CD4-positive, alpha-beta T cell (primary cell): Measurements from ENCODE around the gene FARSB. TPM values are rescaled to one million over a fixed set of nuclear protein-coding genes. Genes with fewer than 3 reads are reported as not detected.

Experiments used
- ATAC-seq: fragments of 200-7000 bp; cut with Tn5 transposase; one replicate; pipeline ENCODE4 v1.10.0; 2022; ENCODE audit warnings: mild to moderate bottlenecking; ENCODE audit not compliant: poor library complexity
- CTCF ChIA-PET: fragments of 350-600 bp; sonication (Branson Sonifier 250); formaldehyde crosslinking; loops from one replicate; lab custom pipeline; 2021; ENCODE audit warnings: antibody characterized with exemption, inconsistent platforms; lab: Charles Lee
- POLR2A ChIA-PET: fragments of 350-600 bp; sonication (Branson Sonifier 250); formaldehyde crosslinking; loops from one replicate; lab custom pipeline; 2021; ENCODE audit warnings: antibody characterized with exemption, inconsistent platforms; lab: Charles Lee
- DNase-seq, 14 experiments: peaks; one replicate each; pipeline ENCODE4 v3.0.0-alpha.2; 2013 to 2020; ENCODE audit warnings: mixed read lengths in 2 of 14
- H3K27ac ChIP-seq, 2 donors: one replicate each; pipeline versions ENCODE4 v1.5.1 to v1.7.0; 2013; ENCODE audit warnings: low read length in 2 of 2, low read depth in 1 of 2, mild to moderate bottlenecking in 1 of 2
- H3K27me3 ChIP-seq, 2 experiments: 1 replicate in 1 of 2; 2 replicates in 1 of 2; pipeline versions ENCODE4 v1.6.1 to v1.7.0; 2013; ENCODE audit warnings: low read length in 2 of 2, control low read depth in 1 of 2, mild to moderate bottlenecking in 1 of 2, moderate library complexity in 1 of 2; ENCODE audit not compliant: insufficient read depth in 2 of 2, control insufficient read depth in 1 of 2
- H3K36me3 ChIP-seq: one replicate; pipeline ENCODE4 v1.6.1; 2013; ENCODE audit warnings: low read length, control low read depth; ENCODE audit not compliant: insufficient read depth
- H3K4me1 ChIP-seq: one replicate; pipeline ENCODE4 v1.6.1; 2013; ENCODE audit warnings: low read length, control low read depth; ENCODE audit not compliant: insufficient read depth
- H3K4me3 ChIP-seq: one replicate; pipeline ENCODE4 v1.5.1; 2013; ENCODE audit warnings: mild to moderate bottlenecking, low read length, moderate library complexity
- H3K9me3 ChIP-seq, 2 experiments: 1 replicate in 1 of 2; 2 replicates in 1 of 2; pipeline versions ENCODE4 v1.6.1 to v1.7.0; 2013; ENCODE audit warnings: low read length in 2 of 2, mild to moderate bottlenecking in 2 of 2, control low read depth in 1 of 2, moderate library complexity in 1 of 2; ENCODE audit not compliant: control insufficient read depth in 1 of 2, insufficient read depth in 1 of 2
- H3K27ac Mint-ChIP-seq: one replicate; pipeline ENCODE4 v1.8.0; 2020; ENCODE audit warnings: mixed read lengths
- H3K27me3 Mint-ChIP-seq: one replicate; pipeline ENCODE4 v1.8.0; 2021; ENCODE audit warnings: mixed read lengths
- H3K36me3 Mint-ChIP-seq: one replicate; pipeline ENCODE4 v1.8.0; 2021; ENCODE audit warnings: low read depth, mixed read lengths
- H3K4me1 Mint-ChIP-seq: one replicate; pipeline ENCODE4 v1.8.0; 2021; ENCODE audit warnings: low read depth, mixed read lengths
- H3K4me3 Mint-ChIP-seq: one replicate; pipeline ENCODE4 v1.8.0; 2020; ENCODE audit warnings: mild to moderate bottlenecking, mixed read lengths
- H3K9me3 Mint-ChIP-seq: one replicate; pipeline ENCODE4 v1.8.0; 2020; ENCODE audit warnings: mixed read lengths
- intact Hi-C, 2 experiments: fragments of 100-400 bp; cut with DNase I in 1 of 2; cut with micrococcal nuclease in 1 of 2; formaldehyde crosslinking; loops; one replicate each; pipeline versions ENCODE4 v1.15.1 to v1.9.0; 2023 to 2025; cut with DNase I, micrococcal nuclease
- total RNA-seq, 174 experiments: library from RNA in 2 of 174; stranded (reverse) in 2 of 174; gene quantifications; one replicate each; pipeline ENCODE4 v1.2.3 and lab custom pipeline; 2021 to 2026
- TF ChIP-seq, protein P1 (sequence below): fragments of 200-600 bp; IDR thresholded peaks from one replicate; pipeline ENCODE4 v1.8.0; 2022; ENCODE audit warnings: antibody characterized with exemption, mild to moderate bottlenecking

FARSB gene
- total RNA-seq, 2 experiments from 2014 or later, result 7.8 to 8.7 TPM

DNA sequence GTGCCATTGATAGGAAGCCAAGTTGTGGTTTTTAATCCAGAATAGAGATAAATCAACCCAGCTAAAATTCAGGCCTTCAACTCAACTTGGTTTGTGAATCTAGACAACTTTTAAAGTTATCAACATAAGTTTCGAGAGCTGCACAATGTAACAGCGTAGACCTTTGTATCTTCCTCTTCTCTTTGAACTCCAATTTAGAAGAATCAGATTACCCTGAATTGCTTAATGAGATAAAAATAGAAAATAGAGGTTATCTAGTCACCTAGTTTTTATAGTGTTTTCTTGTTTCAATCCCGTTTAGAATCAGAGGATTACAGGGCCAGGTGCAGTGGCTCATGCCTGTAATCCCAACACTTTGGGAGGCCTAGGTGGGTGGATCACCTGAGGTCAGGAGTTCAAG is 27.9 kb upstream of the FARSB start:
- intact Hi-C loops, result no loop called here
- TF ChIP-seq, protein P1, sequence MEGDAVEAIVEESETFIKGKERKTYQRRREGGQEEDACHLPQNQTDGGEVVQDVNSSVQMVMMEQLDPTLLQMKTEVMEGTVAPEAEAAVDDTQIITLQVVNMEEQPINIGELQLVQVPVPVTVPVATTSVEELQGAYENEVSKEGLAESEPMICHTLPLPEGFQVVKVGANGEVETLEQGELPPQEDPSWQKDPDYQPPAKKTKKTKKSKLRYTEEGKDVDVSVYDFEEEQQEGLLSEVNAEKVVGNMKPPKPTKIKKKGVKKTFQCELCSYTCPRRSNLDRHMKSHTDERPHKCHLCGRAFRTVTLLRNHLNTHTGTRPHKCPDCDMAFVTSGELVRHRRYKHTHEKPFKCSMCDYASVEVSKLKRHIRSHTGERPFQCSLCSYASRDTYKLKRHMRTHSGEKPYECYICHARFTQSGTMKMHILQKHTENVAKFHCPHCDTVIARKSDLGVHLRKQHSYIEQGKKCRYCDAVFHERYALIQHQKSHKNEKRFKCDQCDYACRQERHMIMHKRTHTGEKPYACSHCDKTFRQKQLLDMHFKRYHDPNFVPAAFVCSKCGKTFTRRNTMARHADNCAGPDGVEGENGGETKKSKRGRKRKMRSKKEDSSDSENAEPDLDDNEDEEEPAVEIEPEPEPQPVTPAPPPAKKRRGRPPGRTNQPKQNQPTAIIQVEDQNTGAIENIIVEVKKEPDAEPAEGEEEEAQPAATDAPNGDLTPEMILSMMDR, result no peak
- CTCF ChIA-PET, result no interaction called here
- no peaks in the 10 kb centered on the region for H3K9me3 ChIP-seq
- peaks cover 8% of the 10 kb centered on the region for H3K4me1 ChIP-seq
- Mint-ChIP-seq H3K9me3 (no peaks in the 10 kb centered on the region), H3K36me3 (no peaks in the 10 kb centered on the region), H3K4me3 (no peak overlapping the region), H3K27ac (no peak overlapping the region), H3K27me3 (peaks cover 49% of the 10 kb centered on the region), H3K4me1 (peaks cover 6% of the 10 kb centered on the region)
- no peaks in the 10 kb centered on the region for H3K36me3 ChIP-seq
- no peak for ATAC-seq
- no peak for DNase-seq
- H3K27me3 ChIP-seq, result peaks cover 0 to 4% of the 10 kb centered on the region in 2 experiments
- H3K27ac ChIP-seq, result no peak overlapping the region
- POLR2A ChIA-PET, result no interaction called here
- H3K4me3 ChIP-seq, result no peak overlapping the region

DNA sequence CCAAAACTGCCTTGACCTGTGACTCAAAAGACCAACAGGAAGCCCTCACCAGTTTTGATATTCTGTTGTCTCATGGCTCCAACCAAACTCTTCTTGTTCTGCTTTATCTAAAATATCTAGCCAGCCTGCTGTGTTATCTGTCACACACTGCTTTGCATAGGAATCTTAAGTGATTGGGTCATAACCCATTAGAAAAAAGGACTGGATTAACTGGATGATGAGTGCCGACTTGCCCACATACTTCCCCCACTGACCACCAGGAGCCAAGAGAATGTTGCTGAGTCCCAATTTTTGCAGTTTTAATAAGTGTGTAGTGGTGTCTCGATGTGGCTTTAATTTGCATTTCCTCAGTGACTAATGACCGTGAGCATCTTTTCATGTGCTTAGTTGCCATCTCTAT is 22.1 kb upstream of the FARSB start:
- intact Hi-C loops, result no loop called here
- Histone ChIP-seq H3K4me1 (no peaks in the 10 kb centered on the region), H3K36me3 (no peaks in the 10 kb centered on the region), H3K27ac (no peak overlapping the region), H3K4me3 (no peak overlapping the region), H3K27me3 (peaks cover 5 to 15% of the 10 kb centered on the region in 2 experiments), H3K9me3 (no peaks in the 10 kb centered on the region)
- TF ChIP-seq, protein P1, result no peak
- ATAC-seq (no peak), DNase-seq (no peak)
- H3K27me3 Mint-ChIP-seq, result peaks cover 67% of the 10 kb centered on the region
- H3K4me1 Mint-ChIP-seq, result no peaks in the 10 kb centered on the region
- H3K27ac Mint-ChIP-seq, result no peak overlapping the region
- no peaks in the 10 kb centered on the region for H3K36me3 Mint-ChIP-seq
- H3K4me3 Mint-ChIP-seq, result no peak overlapping the region
- no peaks in the 10 kb centered on the region for H3K9me3 Mint-ChIP-seq
- CTCF ChIA-PET, result no interaction called here
- POLR2A ChIA-PET, result no interaction called here

DNA sequence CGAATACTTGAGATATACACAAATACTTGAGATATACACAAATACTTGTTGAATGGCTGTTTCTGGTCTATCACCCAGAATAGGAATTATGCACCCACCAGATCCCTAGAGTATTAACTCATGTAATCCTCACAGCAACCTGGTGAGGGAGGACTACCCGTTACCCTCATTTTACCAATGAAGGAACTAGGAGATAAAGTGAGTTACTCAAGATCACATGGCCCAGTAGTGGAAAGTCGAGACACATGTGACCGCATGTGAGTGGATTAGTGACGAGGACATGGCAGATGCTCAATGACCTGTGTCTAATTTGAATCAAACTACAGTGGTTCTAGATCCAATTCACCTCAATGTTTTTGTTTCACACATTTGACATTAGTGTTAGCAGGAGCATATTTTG is 18.0 kb upstream of the FARSB start:
- POLR2A ChIA-PET, result no interaction called here
- Mint-ChIP-seq H3K9me3 (no peaks in the 10 kb centered on the region), H3K36me3 (no peaks in the 10 kb centered on the region), H3K27me3 (peaks cover 72% of the 10 kb centered on the region), H3K4me3 (no peak overlapping the region), H3K27ac (no peak overlapping the region), H3K4me1 (peaks cover 13% of the 10 kb centered on the region)
- H3K4me1 ChIP-seq, result peaks cover 9% of the 10 kb centered on the region
- TF ChIP-seq, protein P1, result no peak
- no peaks in the 10 kb centered on the region for H3K9me3 ChIP-seq
- peaks cover 27 to 40% of the 10 kb centered on the region in 2 experiments for H3K27me3 ChIP-seq
- DNase-seq (no peak), ATAC-seq (no peak)
- no peaks in the 10 kb centered on the region for H3K36me3 ChIP-seq
- no peak overlapping the region for H3K4me3 ChIP-seq
- intact Hi-C loops, result no loop called here
- CTCF ChIA-PET, result no interaction called here
- H3K27ac ChIP-seq, result no peak overlapping the region
